HepG2 (cell line): ENCODE measurements around the gene MTFR1L. TPM values are rescaled to one million over a fixed set of nuclear protein-coding genes. Genes with fewer than 3 reads are reported as not detected.

Experiments used
- CCAR2 ChIP-seq: fragments of 200-400 bp; formaldehyde crosslinking; optimal IDR thresholded peaks from 2 replicates; pipeline ENCODE3; 2018; ENCODE audit warnings: low read depth, mild to moderate bottlenecking, low read length, moderate library complexity
- DZIP1 ChIP-seq: sonication (generic); formaldehyde crosslinking; IDR thresholded peaks from 2 replicates; pipeline ENCODE4 v1.5.0; 2020; ENCODE audit warnings: mild to moderate bottlenecking, missing genetic modification reagents
- NCOR1 ChIP-seq: fragments of 200-600 bp; sonication (generic); IDR thresholded peaks from 2 replicates; pipeline ENCODE4 v1.7.0; 2017; ENCODE audit warnings: antibody characterized with exemption, low read length, borderline replicate concordance
- RBM39 ChIP-seq: fragments of 200-400 bp; formaldehyde crosslinking; IDR thresholded peaks from one replicate; pipeline ENCODE4 v1.6.1; 2018; ENCODE audit warnings: antibody characterized with exemption, mild to moderate bottlenecking, low read depth, low read length; ENCODE audit not compliant: poor library complexity, severe bottlenecking
- TFE3 ChIP-seq: IDR thresholded peaks from 2 replicates; pipeline ENCODE4 v1.6.1; 2016
- THAP7 ChIP-seq: sonication (generic); formaldehyde crosslinking; IDR thresholded peaks from 2 replicates; pipeline ENCODE4 v1.8.1; 2023; ENCODE audit warnings: mild to moderate bottlenecking, missing genetic modification reagents
- ZIK1 ChIP-seq: sonication (generic); formaldehyde crosslinking; IDR thresholded peaks from 2 replicates; pipeline ENCODE4 v1.5.0; 2020; ENCODE audit warnings: mild to moderate bottlenecking, low read depth, missing genetic modification reagents, borderline replicate concordance
- ZNF281 ChIP-seq: sonication (generic); formaldehyde crosslinking; IDR thresholded peaks from 2 replicates; pipeline ENCODE4 v1.4.0; 2020; ENCODE audit warnings: missing genetic modification reagents, borderline replicate concordance
- ZNF33A ChIP-seq: sonication (generic); formaldehyde crosslinking; IDR thresholded peaks from 2 replicates; pipeline ENCODE4 v1.5.1; 2020; ENCODE audit warnings: missing genetic modification reagents, mild to moderate bottlenecking, moderate library complexity, borderline replicate concordance
- ZNF431 ChIP-seq: sonication (generic); formaldehyde crosslinking; IDR thresholded peaks from 2 replicates; pipeline ENCODE4 v1.9.0; 2022; ENCODE audit warnings: missing genetic modification reagents, low read depth, mild to moderate bottlenecking, borderline replicate concordance
- ZNF512B ChIP-seq: sonication (generic); formaldehyde crosslinking; IDR thresholded peaks from 2 replicates; pipeline ENCODE4 v1.5.1; 2020; ENCODE audit warnings: missing genetic modification reagents, mild to moderate bottlenecking, borderline replicate concordance
- ZNF550 ChIP-seq: sonication (generic); formaldehyde crosslinking; IDR thresholded peaks from 2 replicates; pipeline ENCODE4 v1.4.0; 2020; ENCODE audit warnings: mild to moderate bottlenecking, missing genetic modification reagents, borderline replicate concordance
- ZNF660 ChIP-seq: sonication (generic); formaldehyde crosslinking; IDR thresholded peaks from 2 replicates; pipeline ENCODE4 v1.5.1; 2020; ENCODE audit warnings: mild to moderate bottlenecking, low read depth, missing genetic modification reagents, borderline replicate concordance
- ZNF740 ChIP-seq: sonication (generic); formaldehyde crosslinking; IDR thresholded peaks from 2 replicates; pipeline ENCODE4 v1.4.0; 2020; ENCODE audit warnings: missing genetic modification reagents
- ZNF792 ChIP-seq: IDR thresholded peaks from 2 replicates; pipeline ENCODE4 v1.6.1; 2016
- ZSCAN30 ChIP-seq: sonication (generic); formaldehyde crosslinking; IDR thresholded peaks from 2 replicates; pipeline ENCODE4 v1.5.0; 2020; ENCODE audit warnings: mild to moderate bottlenecking, missing genetic modification reagents
- polyA plus RNA-seq, 8 experiments: library from polyadenylated mRNA; depleted of rRNA in 3 of 8; stranded (reverse) in 7 of 8; unstranded in 1 of 8; fragments of >200 nt; fragmentation: Illumina TruSeq in 4 of 8; extraction: Trizol in 4 of 8; gene quantifications; 2 replicates each; pipeline versions ENCODE4 v1.2.1 to v1.2.3, GENCODE V29; 2011 to 2016; ENCODE audit warnings: low read depth in 4 of 8, missing spikeins in 1 of 8, mixed read lengths in 1 of 8; ENCODE audit not compliant: insufficient read depth in 1 of 8
- total RNA-seq, 5 experiments: library from RNA; depleted of rRNA; stranded (reverse); fragments of >200 nt; fragmentation: Illumina TruSeq; extraction: Trizol; gene quantifications; 2 replicates each; pipeline ENCODE4 v1.2.3, GENCODE V29; 2016; ENCODE audit warnings: low read depth in 1 of 5

MTFR1L gene
- total and polyA plus RNA-seq, 2 of the 13 experiments (the other 11 are each of a cell fraction or from before 2014, with no cell fraction given): 38.0 to 55.7 TPM

GRCh38 chr1:25820247-25821111 is 725 bp downstream of the MTFR1L start (continued):
- TF ChIP-seq ZNF660 (CRISPR knock-in tag) (no peak), TFE3 (no peak), RBM39 (no peak), ZNF740 (no peak), DZIP1 (CRISPR knock-in tag) (no peak), ZNF33A (CRISPR knock-in tag) (0 out of 2 replicates have a peak, but pooled peaks have one; percentile 8), NCOR1 (peak; percentile 15; the same call in 1 of the 2 replicates), ZNF792 (CRISPR knock-in tag) (no peak), ZNF431 (CRISPR knock-in tag) (0 out of 2 replicates have a peak, but pooled peaks have one; percentile 55), THAP7 (CRISPR knock-in tag) (no peak), ZNF550 (CRISPR knock-in tag) (no peak), ZNF281 (CRISPR knock-in tag) (peak; percentile 62), ZSCAN30 (peak; percentile 86; the same call in 1 of the 2 replicates), ZIK1 (no peak), ZNF512B (CRISPR knock-in tag) (no peak; the same call in 1 of the 2 replicates), CCAR2 (no peak)
